ENCODE data around the gene PPP2R3A.

Gene PPP2R3A

DNA sequence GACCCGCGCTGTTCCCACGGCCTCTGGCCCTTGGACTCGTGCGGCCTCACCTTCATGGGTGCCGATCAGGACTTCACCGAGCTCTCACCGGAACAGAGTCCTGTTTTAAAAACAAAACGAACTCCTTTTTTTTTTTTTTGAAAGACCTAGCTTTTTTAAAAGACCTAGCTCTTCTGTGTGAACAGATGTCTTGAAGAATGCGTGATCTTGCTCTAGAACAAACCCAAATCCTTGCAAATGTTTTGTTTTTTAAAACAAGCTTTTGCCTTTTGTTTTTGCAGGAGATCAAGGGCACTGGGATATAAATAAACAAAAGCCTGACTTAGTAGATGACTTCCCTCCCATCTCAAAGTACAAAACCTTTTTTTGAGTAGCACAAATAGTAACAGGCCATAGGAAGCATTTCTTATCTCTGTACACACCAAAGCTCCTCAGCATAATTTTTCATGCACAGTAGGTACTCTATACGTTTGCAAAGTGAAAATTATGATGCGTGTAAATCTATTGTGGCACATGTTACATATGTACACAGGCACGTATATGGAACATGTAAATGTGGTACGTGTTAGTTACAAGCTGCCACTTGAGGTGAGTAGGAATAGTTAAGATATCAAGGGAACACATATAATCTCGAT is 231.7 kb downstream of the PPP2R3A start:
- DNase-seq: no peak

All from NCI-H1092 treated with DMSO at 0.1 percent for 48 hours (cell line).